OCI-LY7 (cell line): ENCODE measurements around the gene NT5C2. TPM values are rescaled to one million over a fixed set of nuclear protein-coding genes. Genes with fewer than 3 reads are reported as not detected.

Experiments used
- Bru-seq: library from RNA; stranded (reverse); fragments of 400-500 nt; gene quantifications from one replicate; lab custom pipeline; 2021; lab: Mats Ljungman, UMichigan
- BruChase-seq, 2 experiments: library from RNA; stranded (reverse); fragments of 400-500 nt; gene quantifications; one replicate each; lab custom pipeline; 2021; lab: Mats Ljungman, UMichigan
- BruUV-seq: library from RNA; stranded (reverse); fragments of 400-500 nt; replicated peaks from 2 replicates; lab custom pipeline; 2021; lab: Mats Ljungman, UMichigan
- CTCF ChIA-PET: fragments of 300-600 bp; sonication (Branson Sonifier 250); formaldehyde crosslinking; loops from one replicate; lab custom pipeline; 2022; ENCODE audit warnings: antibody characterized with exemption; ENCODE audit not compliant: unreplicated experiment; lab: Charles Lee
- POLR2A ChIA-PET: fragments of 300-600 bp; sonication (Branson Sonifier 250); formaldehyde crosslinking; loops from one replicate; lab custom pipeline; 2022; ENCODE audit warnings: antibody characterized with exemption; lab: Charles Lee
- DNase-seq: peaks from one replicate; pipeline ENCODE4 v3.0.0-alpha.2; 2015; ENCODE audit warnings: low spot score
- H2AFZ ChIP-seq: fragments of 200-600 bp; sonication (generic), shearing (Covaris generic); 2 replicates; pipeline ENCODE4 v1.6.1; 2014; ENCODE audit warnings: mild to moderate bottlenecking, antibody characterized with exemption, low read length, moderate library complexity
- H3K27ac ChIP-seq: fragments of 200-600 bp; sonication (generic); 2 replicates; pipeline ENCODE4 v1.5.1; 2014; ENCODE audit warnings: mixed run types, low read depth, mild to moderate bottlenecking, moderate library complexity, low read length, inconsistent platforms; ENCODE audit not compliant: poor library complexity, severe bottlenecking
- H3K36me3 ChIP-seq: fragments of 200-600 bp; sonication (generic); 2 replicates; pipeline ENCODE4 v1.6.1; 2014; ENCODE audit warnings: mild to moderate bottlenecking, antibody characterized with exemption, low read length, moderate library complexity, mixed read lengths; ENCODE audit not compliant: insufficient read depth
- H3K4me1 ChIP-seq: fragments of 200-600 bp; sonication (generic); 2 replicates; pipeline ENCODE4 v1.5.1; 2014; ENCODE audit warnings: mild to moderate bottlenecking, low read length; ENCODE audit not compliant: insufficient read depth, poor library complexity, severe bottlenecking
- H3K4me2 ChIP-seq: fragments of 200-600 bp; sonication (generic); 2 replicates; pipeline ENCODE4 v1.6.1; 2014; ENCODE audit warnings: mild to moderate bottlenecking, low read length
- H3K4me3 ChIP-seq: fragments of 200-600 bp; sonication (generic); 2 replicates; pipeline ENCODE4 v1.5.1; 2014; ENCODE audit warnings: mild to moderate bottlenecking, low read depth, low read length; ENCODE audit not compliant: poor library complexity, severe bottlenecking
- H3K79me2 ChIP-seq: fragments of 200-600 bp; sonication (generic); 2 replicates; pipeline ENCODE4 v1.6.1; 2016; ENCODE audit warnings: low read depth, mild to moderate bottlenecking, low read length, moderate library complexity, mixed read lengths; ENCODE audit not compliant: insufficient read depth
- H3K9me2 ChIP-seq: fragments of 200-600 bp; sonication (generic); 2 replicates; pipeline ENCODE4 v1.6.1; 2016; ENCODE audit warnings: mild to moderate bottlenecking, low read length, mixed read lengths; ENCODE audit not compliant: insufficient read depth
- H3K9me3 ChIP-seq: fragments of 200-600 bp; sonication (generic); 2 replicates; pipeline ENCODE4 v1.6.1; 2014; ENCODE audit warnings: mild to moderate bottlenecking, mixed run types, low read length, mixed read lengths
- H4K20me1 ChIP-seq: fragments of 200-600 bp; sonication (generic); 2 replicates; pipeline ENCODE4 v1.6.1; 2014; ENCODE audit warnings: mild to moderate bottlenecking, antibody characterized with exemption, low read length, moderate library complexity, mixed read lengths; ENCODE audit not compliant: insufficient read depth
- CTCF ChIP-seq: fragments of 200-600 bp; sonication (generic); conservative IDR thresholded peaks from 2 replicates; pipeline ENCODE4 v1.5.1; 2014; ENCODE audit warnings: mild to moderate bottlenecking, antibody characterized with exemption, low read length, moderate library complexity, mixed read lengths
- EZH2phosphoT487 ChIP-seq: fragments of 200-600 bp; sonication (generic); IDR thresholded peaks from 2 replicates; pipeline ENCODE4 v1.6.1; 2018; ENCODE audit warnings: low read depth, borderline replicate concordance, mild to moderate bottlenecking, mixed run types, antibody characterized with exemption, low read length, moderate library complexity, mixed read lengths
- intact Hi-C: fragments of 100-400 bp; cut with micrococcal nuclease; formaldehyde crosslinking; loops from one replicate; pipeline ENCODE4 v1.10.0; 2022; ENCODE audit not compliant: unreplicated experiment
- long read RNA-seq: library from polyadenylated mRNA; stranded (forward); transcript quantifications from one replicate; pipeline ENCODE4 v2.0.0, GENCODE V29; 2022
- total RNA-seq, 2 experiments: library from RNA; depleted of rRNA in 1 of 2; stranded (reverse); fragments of >200 nt in 1 of 2; shearing (Covaris generic) in 1 of 2; gene quantifications; 2 replicates each; pipeline ENCODE4 v1.2.3, GENCODE V29; 2014 to 2022

Gene NT5C2
- total RNA-seq (2014; rRNA removed; shearing (Covaris generic)) (72.0 and 73.5 TPM in 2 replicates), total RNA-seq (2022) (87.3 and 118 TPM in 2 replicates), Bru-seq, nascent RNA (percentile 91 among the genes with signal in this experiment), BruChase-seq, experiment 1, labeled RNA remaining after a 6-hour chase (percentile 90 among the genes with signal in this experiment), BruChase-seq, experiment 2, labeled RNA remaining after a 2-hour chase (percentile 87 among the genes with signal in this experiment)
- long read RNA-seq, transcript NT5C2-201 (18 exons, 3,435 nt), result major isoform, 10 of 94 reads
- long read RNA-seq, partial matches to known transcripts, result 14 of 94 reads
- long read RNA-seq, other reads (novel, unspliced or antisense), result 67 of 94 reads

GRCh38 chr10:103193107-103193819, at the start of gene NT5C2:
TSS of gene NT5C2 (minus strand) at chr10:103193272. CDS start at chr10:103174958, 18,314 bp downstream.
- CTCF ChIA-PET, result interaction anchor here (0.6 to 1.9 kb wide), 2 partner anchors 16 to 557 kb away, joined by 3 to 9 read pairs; no protein-coding TSS in a partner anchor
- H3K4me2 ChIP-seq, result peak within 1 kb of the TSS; percentile 90

GRCh38 chr10:103241262-103242011, 48.4 kb upstream of the NT5C2 start:
- Histone ChIP-seq H3K4me2 (no peak overlapping the region), H2AFZ (no peak overlapping the region)

More at GRCh38 chr10:103193107-103193819, at the start of gene NT5C2:
- peak within 1 kb of the TSS; percentile 94; the same call in 1 of the 2 replicates for H2AFZ ChIP-seq
- no peaks in the 10 kb centered on the region for H3K9me3 ChIP-seq
- H3K79me2 ChIP-seq, result peaks cover 45% of the 10 kb centered on the region
- peak; percentile 84 for DNase-seq
- POLR2A ChIA-PET, result interaction anchor here (0.8 to 2.7 kb wide), 9 partner anchors 9 to 37 kb away, joined by 3 to 23 read pairs (median 4); no protein-coding TSS in a partner anchor
- intact Hi-C loops, result loop anchor here (5.0 kb wide), 3 partner anchors 49 to 546 kb away; partner anchors contain the start of gene CNNM2
- no peaks in the 10 kb centered on the region for H3K9me2 ChIP-seq
- H3K4me3 ChIP-seq, result peak within 1 kb of the TSS; percentile 91
- TF ChIP-seq CTCF (no peak), EZH2phosphoT487 (no peak)
- H4K20me1 ChIP-seq, result peaks cover 19% of the 10 kb centered on the region; the same call in 1 of the 2 replicates
- peak within 1 kb of the TSS; percentile 77 for H3K27ac ChIP-seq
- peaks cover 36% of the 10 kb centered on the region for H3K4me1 ChIP-seq
- BruUV-seq, result no TSS peak
- peaks cover 7% of the 10 kb centered on the region; the same call in 1 of the 2 replicates for H3K36me3 ChIP-seq

More at GRCh38 chr10:103241262-103242011, 48.4 kb upstream of the NT5C2 start:
- ChIA-PET POLR2A (interaction anchor here (0.6 to 1.0 kb wide), 2 partner anchors 94 to 135 kb away, joined by 3 read pairs; no protein-coding TSS in a partner anchor), CTCF (no interaction called here)
- no peak for DNase-seq
- intact Hi-C loops, result loop anchor here (5.0 kb wide), 2 partner anchors 49 to 404 kb away; partner anchors contain the start of genes CYP17A1 and NT5C2
- no TSS peak for BruUV-seq
- H3K4me3 ChIP-seq, result no peak overlapping the region
- no peaks in the 10 kb centered on the region for H3K9me2 ChIP-seq
- no peak for TF ChIP-seq EZH2phosphoT487
- TF ChIP-seq CTCF, result no peak
- no peaks in the 10 kb centered on the region for H3K79me2 ChIP-seq
- no peaks in the 10 kb centered on the region for H4K20me1 ChIP-seq
- H3K4me1 ChIP-seq, result peaks cover 8% of the 10 kb centered on the region
- H3K36me3 ChIP-seq, result no peaks in the 10 kb centered on the region
- H3K27ac ChIP-seq, result no peak overlapping the region
- no peaks in the 10 kb centered on the region for H3K9me3 ChIP-seq
